Lower leg skin (tissue), 3 donors: ENCODE results near the gene RPTOR.

Experiments used
- CTCF ChIP-seq, 3 donors: fragments of 450-650 bp; IDR thresholded peaks; one replicate each; pipeline ENCODE4 v1.5.1; 2016; ENCODE audit warnings: antibody characterized with exemption in 3 of 3, mild to moderate bottlenecking in 3 of 3, moderate library complexity in 2 of 3
- POLR2A ChIP-seq, 2 donors: fragments of 450-650 bp; IDR thresholded peaks; one replicate each; pipeline ENCODE4 v1.6.1; 2016 to 2017; ENCODE audit warnings: antibody characterized with exemption in 2 of 2, mild to moderate bottlenecking in 1 of 2, moderate library complexity in 1 of 2

- no peak for TF ChIP-seq CTCF (IDR thresholded peaks at IDR 0.05)
- TF ChIP-seq POLR2A (IDR thresholded peaks at IDR 0.05) = no peak
These were observed 164.6 kb downstream of the RPTOR start for GRCh38 chr17:80709090-80709695.
